Kasumi-1 (cell line): ENCODE results near the gene ENOX2.
"Not testable (repeated sequence)": the region's sequence is repeated elsewhere in the genome, so short reads cannot be mapped to it uniquely, and the experiment has no call there.

ENCODE experiments used
- DNase-seq, 2 experiments: peaks; one replicate each; lab custom pipeline; 2025; lab: John Stamatoyannopoulos, UW

Gene ENOX2

GRCh38 chrX:130826249-130826648 is 76.8 kb downstream of the ENOX2 start:
- DNase-seq: no peak

DNA sequence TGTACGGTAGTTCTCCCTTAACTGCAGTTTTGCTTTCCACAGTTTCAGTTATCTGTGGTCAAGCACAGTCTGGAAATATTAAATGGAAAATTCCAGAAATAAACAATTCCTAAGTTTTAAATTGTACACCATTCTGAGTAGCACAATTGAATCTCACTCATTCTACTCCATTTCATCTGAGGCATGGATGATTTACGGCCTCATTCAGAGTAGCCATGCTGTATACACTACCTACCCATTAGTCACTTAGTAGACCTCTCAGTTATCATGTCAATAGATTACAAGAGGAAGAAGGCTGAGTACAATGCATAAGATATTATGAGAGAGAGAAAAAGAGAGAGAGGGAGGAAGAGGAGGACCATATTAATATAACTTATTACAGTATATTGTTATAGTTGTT is 77.5 kb downstream of the ENOX2 start:
- no peak for DNase-seq

DNA sequence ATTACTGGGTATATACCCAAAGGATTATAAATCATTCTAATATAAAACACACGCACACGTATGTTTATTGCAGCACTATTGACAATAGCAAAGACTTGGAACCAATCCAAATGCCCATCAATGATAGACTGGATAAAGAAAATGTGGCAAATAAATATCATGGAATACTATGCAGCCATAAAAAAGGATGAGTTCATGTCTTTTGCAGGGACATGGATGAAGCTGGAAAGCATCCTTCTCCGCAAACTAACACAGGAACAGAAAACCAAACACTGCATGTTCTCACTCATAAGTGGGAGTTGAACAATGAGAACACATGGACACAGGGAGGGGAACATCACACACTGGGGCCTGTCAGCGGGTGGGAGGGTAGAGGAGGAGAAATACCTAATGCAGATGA is 83.6 kb downstream of the ENOX2 start:
- not testable (repeated sequence) for DNase-seq

DNA sequence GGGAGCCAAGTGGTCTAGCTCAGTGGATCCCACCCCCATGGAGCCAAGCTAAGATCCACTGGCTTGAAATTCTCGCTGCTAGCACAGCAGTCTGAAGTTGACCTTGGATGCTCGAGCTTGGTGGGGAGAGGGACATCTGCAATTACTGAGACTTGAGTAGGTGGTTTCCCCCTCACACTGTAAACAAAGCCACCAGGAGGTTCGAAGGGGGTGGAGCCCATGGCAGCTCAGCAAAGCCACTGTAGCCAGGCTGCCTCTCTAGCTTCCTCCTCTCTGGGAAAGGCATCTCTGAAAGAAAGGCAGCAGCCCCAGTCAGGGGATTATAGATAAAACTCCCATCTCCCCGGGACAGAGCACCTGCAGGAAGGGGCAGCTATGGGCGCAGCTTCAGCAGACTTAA is 89.1 kb downstream of the ENOX2 start:
- not testable (repeated sequence) for DNase-seq

- no peak for DNase-seq
These were observed 92.4 kb downstream of the ENOX2 start for GRCh38 chrX:130810561-130810960.

- no peak for DNase-seq
These were observed 97.1 kb downstream of the ENOX2 start for GRCh38 chrX:130805903-130806302.

GRCh38 chrX:130803537-130803936 is 99.5 kb downstream of the ENOX2 start:
- no peak for DNase-seq

DNA sequence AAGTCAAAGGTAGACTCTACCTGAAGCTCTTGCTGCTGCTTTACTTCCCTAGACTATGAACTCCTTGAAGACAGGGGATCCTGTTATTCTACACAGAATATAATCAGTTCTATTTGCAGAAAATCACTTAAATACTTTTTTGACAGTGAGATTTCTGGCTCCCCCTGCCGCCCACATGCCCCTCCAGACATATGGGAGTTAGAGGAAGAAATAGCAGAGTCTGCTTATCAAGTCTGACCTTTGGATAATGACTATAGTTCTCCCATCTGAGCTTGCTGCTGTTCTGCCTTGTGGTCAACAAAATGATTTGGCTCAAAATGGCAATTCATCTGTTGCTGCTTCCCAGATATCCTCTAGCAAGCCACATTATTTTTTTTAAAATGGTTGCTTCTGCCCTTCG is 101.1 kb downstream of the ENOX2 start:
- no peak for DNase-seq

GRCh38 chrX:130799393-130799792 is 103.6 kb downstream of the ENOX2 start:
- no peak for DNase-seq

GRCh38 chrX:130793975-130794374 is 109.0 kb downstream of the ENOX2 start:
- no peak for DNase-seq

DNA sequence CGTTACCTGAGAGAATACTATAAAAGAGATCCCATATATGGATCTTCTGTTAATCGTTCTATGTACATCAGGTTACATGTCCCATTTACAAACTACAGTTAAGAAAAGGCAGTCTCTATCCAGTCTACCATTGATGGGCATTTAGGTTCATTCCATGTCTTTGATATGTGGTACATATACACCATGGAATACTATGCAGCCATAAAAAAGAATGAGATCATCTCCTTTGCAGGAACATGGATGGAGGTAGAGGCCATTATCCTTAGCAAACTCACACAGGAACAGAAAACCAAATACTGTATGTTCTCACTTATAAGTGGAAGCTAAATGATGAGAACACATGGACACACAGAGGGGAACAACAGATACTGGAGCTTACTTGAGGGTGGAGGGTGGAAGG is 111.1 kb downstream of the ENOX2 start:
- not testable (repeated sequence) for DNase-seq

DNA sequence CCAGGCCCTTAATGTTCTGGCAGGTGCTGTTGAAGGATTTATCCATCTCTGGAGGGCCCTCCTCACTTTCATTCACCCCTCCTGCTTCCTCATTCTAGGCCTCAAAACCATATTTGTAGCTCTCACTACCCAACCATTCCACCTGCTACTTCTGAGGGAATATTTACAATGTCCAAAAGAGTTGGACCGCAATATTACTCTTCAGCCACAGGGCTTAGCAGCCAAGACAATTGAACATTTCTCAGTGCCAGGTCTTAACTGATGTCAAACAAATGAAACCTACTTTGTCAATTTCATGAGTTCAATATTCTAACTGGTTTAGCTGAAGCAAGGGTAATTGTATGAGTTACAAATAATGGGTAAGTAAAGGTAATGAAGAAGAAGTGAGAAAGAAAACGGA is 113.2 kb downstream of the ENOX2 start:
- DNase-seq: no peak

GRCh38 chrX:130788786-130789581 is 114.0 kb downstream of the ENOX2 start:
- no peak for DNase-seq

DNA sequence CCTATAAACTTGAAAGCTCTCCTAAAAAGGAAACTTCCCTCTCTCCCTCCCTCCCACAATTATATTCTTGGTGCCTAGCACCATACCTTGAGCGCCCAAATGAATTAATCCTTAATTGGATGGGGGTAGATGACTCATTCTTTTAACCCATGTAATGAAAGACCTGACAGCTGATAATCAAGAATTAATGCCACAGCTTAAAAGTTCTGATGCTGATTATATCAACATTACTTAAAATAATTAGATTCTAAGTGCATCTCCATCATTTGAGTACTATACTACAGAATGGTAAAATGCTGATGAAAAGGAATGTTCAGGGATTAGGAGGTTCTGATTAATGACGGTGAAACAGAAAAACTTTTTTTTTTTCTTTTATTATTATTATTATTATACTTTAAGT is 117.0 kb downstream of the ENOX2 start:
- no peak for DNase-seq

- no peak for DNase-seq
These were observed 124.2 kb downstream of the ENOX2 start for GRCh38 chrX:130778773-130779172.

GRCh38 chrX:130775849-130776248 is 127.2 kb downstream of the ENOX2 start:
- DNase-seq: no peak

GRCh38 chrX:130772776-130773143 is 130.2 kb downstream of the ENOX2 start:
- DNase-seq: no peak

- no peak for DNase-seq
These were observed 130.8 kb downstream of the ENOX2 start for GRCh38 chrX:130772105-130772775.

- DNase-seq: no peak
These were observed 131.4 kb downstream of the ENOX2 start for GRCh38 chrX:130771648-130772047.

DNA sequence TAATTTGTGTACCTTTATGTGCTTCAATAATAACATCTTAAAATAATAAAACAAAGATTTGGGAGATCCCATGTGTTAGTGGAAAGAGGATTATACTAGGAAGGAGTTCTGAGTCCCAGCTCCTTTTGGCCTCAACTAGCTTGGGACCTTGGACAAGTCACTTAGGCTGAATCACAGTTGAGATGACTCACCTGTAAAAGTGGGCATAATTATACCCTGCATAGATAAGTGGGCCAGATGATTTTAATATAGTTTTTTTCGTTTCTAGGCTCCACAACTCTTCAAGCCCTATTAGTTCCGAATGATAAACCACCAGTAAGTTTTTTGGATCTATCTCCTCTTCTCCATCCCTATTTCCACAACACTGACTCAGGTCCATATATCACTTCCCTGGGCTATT is 131.8 kb downstream of the ENOX2 start:
- no peak for DNase-seq

DNA sequence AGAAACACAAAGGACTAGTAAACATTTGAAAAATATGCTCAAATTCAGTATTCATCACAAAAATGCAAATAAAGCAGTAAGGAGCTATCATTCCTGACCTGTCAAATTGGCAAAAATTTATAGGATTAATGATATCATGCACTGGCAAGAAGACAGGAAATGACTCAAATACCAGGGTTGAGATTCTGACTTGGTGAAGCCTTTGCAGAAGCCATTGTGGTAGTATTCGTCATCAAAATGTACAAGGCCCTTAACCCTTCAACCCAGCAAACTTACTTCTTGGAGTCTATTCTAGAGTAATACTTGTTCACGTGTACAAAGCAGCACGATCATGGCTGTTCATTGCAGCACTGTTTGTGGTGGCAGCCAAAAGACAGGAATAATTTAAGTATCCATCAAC is 132.4 kb downstream of the ENOX2 start:
- DNase-seq: no peak

DNA sequence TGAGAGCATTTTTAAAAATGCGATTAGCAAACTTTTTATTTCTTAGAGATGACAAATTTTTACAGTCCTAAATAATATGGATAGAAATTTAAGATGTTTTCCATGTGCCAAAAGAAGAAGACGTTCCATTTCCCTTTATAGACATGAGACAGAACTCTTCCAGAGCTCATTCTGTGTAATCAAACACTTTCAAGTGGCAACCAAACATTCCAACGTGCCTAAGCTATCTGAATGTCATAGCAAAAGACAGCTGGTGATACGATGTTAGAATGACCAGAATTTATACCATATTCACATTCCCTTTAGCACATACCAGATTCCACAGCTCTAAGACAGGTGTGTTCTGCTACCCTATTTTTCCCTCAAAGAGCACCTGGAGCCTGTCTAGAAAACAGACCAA is 133.2 kb downstream of the ENOX2 start:
- no peak for DNase-seq

- DNase-seq: no peak
These were observed 144.9 kb downstream of the ENOX2 start for GRCh38 chrX:130758072-130758471.

DNA sequence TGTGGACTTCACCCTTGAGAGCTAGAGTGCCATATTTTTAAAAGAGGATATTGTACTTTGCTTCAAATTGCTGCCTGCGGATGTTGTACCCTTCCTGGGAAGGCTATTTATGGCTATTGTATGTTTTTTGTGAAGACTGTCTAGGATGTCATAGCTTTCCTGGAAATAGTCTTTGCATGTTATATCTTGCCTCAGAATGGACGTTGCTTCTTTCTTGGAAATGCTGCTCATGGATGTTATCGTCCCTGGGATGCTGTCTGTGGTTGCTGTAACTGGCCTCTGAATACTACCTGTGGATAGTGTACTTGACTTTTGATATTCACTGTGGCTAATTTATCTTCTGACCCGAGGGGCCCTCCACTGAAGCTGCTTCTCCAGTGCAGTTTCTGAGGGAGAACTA is 146.8 kb downstream of the ENOX2 start:
- DNase-seq: no peak
